Common myeloid progenitor, CD34-positive (primary cell): ENCODE results near the gene DDC.

ENCODE experiments used
- CTCF ChIA-PET: fragments of 350-600 bp; sonication (Branson Sonifier 250); formaldehyde crosslinking; loops from one replicate; lab custom pipeline; 2021; ENCODE audit warnings: antibody characterized with exemption; lab: Charles Lee
- POLR2A ChIA-PET: fragments of 350-600 bp; sonication (Branson Sonifier 250); formaldehyde crosslinking; loops from one replicate; lab custom pipeline; 2021; ENCODE audit warnings: antibody characterized with exemption; lab: Charles Lee
- DNase-seq, 3 donors: peaks; one replicate each; pipeline versions ENCODE4 v3.0.0 to v3.0.0-alpha.2; 2013
- H3K27ac ChIP-seq, 2 experiments: 1 replicate in 1 of 2; 2 replicates in 1 of 2; pipeline ENCODE4 v1.7.0; 2013; ENCODE audit warnings: inconsistent platforms in 2 of 2, low read length in 2 of 2, mild to moderate bottlenecking in 2 of 2, low read depth in 1 of 2, moderate library complexity in 1 of 2; ENCODE audit not compliant: severe bottlenecking in 2 of 2, insufficient read depth in 1 of 2, poor library complexity in 1 of 2
- H3K27me3 ChIP-seq, 5 experiments: replicated peaks in 2 of 5; 1 replicate in 3 of 5; 2 replicates in 2 of 5; pipeline versions ENCODE4 v1.6.1 to v1.7.0; 2013; ENCODE audit warnings: low read length in 4 of 5, mild to moderate bottlenecking in 2 of 5, moderate library complexity in 2 of 5, inconsistent platforms in 1 of 5; ENCODE audit not compliant: insufficient read depth in 5 of 5, control insufficient read depth in 4 of 5
- H3K36me3 ChIP-seq, 4 experiments: 1 replicate in 2 of 4; 2 replicates in 2 of 4; pipeline versions ENCODE4 v1.6.1 to v1.7.0; 2013; ENCODE audit warnings: low read length in 3 of 4, control low read depth in 1 of 4, mild to moderate bottlenecking in 1 of 4; ENCODE audit not compliant: control insufficient read depth in 4 of 4, insufficient read depth in 4 of 4
- H3K4me1 ChIP-seq, 4 experiments: 1 replicate in 3 of 4; 2 replicates in 1 of 4; pipeline versions ENCODE4 v1.6.1 to v1.7.1; 2013; ENCODE audit warnings: low read length in 3 of 4, mild to moderate bottlenecking in 3 of 4, control low read depth in 1 of 4, inconsistent platforms in 1 of 4, moderate library complexity in 1 of 4; ENCODE audit not compliant: control insufficient read depth in 4 of 4, insufficient read depth in 4 of 4; ENCODE audit errors: control extremely low read depth in 1 of 4
- H3K4me3 ChIP-seq, 7 experiments: 1 replicate in 4 of 7; 2 replicates in 3 of 7; pipeline versions ENCODE4 v1.5.1 to v1.7.0; 2013; ENCODE audit warnings: mild to moderate bottlenecking in 7 of 7, low read length in 6 of 7, moderate library complexity in 6 of 7, inconsistent platforms in 2 of 7, low read depth in 2 of 7, control low read depth in 1 of 7; ENCODE audit not compliant: insufficient read depth in 4 of 7, control insufficient read depth in 1 of 7; ENCODE audit errors: extremely low read depth in 1 of 7
- H3K9me3 ChIP-seq, 5 experiments: 1 replicate in 4 of 5; 2 replicates in 1 of 5; pipeline versions ENCODE4 v1.6.1 to v1.7.1; 2013; ENCODE audit warnings: low read length in 4 of 5, mild to moderate bottlenecking in 2 of 5, inconsistent platforms in 1 of 5, low read depth in 1 of 5, moderate library complexity in 1 of 5; ENCODE audit not compliant: control insufficient read depth in 4 of 5, insufficient read depth in 2 of 5; ENCODE audit errors: control extremely low read depth in 1 of 5
- WGBS: methylation state at CpG from one replicate; pipeline ENCODE4 v1.1.5; 2013; ENCODE audit not compliant: insufficient coverage; 5-methylcytosine and 5-hydroxymethylcytosine counted together

DDC gene

GRCh38 chr7:50416527-50417182 is 148.6 kb downstream of the DDC start:
- ChIA-PET POLR2A (no interaction called here), CTCF (interaction anchor here (0.7 to 7.6 kb wide), 24 partner anchors 9 to 745 kb away, joined by 3 to 63 read pairs (median 7); partner anchors contain the start of gene ZPBP)
- no peak overlapping the region for H3K27ac ChIP-seq
- DNase-seq, result peak; percentile 38 to 70 (median 66)
- H3K9me3 ChIP-seq, result no peaks in the 10 kb centered on the region
- H3K36me3 ChIP-seq, result no peaks in the 10 kb centered on the region
- 13% methylated on average over 5 of the region's 7 CpGs for WGBS
- no peaks in the 10 kb centered on the region for H3K27me3 ChIP-seq
- peak overlapping the region in 2 of 7 experiments; percentile 26 to 49 for H3K4me3 ChIP-seq
- peaks cover 7 to 33% (median 15%) of the 10 kb centered on the region in 4 experiments for H3K4me1 ChIP-seq

GRCh38 chr7:50415844-50416364 is 149.3 kb downstream of the DDC start:
- ChIA-PET POLR2A (no interaction called here), CTCF (interaction anchor here (1.2 to 7.6 kb wide), 14 partner anchors 8 to 322 kb away, joined by 3 to 63 read pairs (median 6); partner anchors contain the start of gene ZPBP)
- no peak for DNase-seq
- no peaks in the 10 kb centered on the region for H3K36me3 ChIP-seq
- H3K4me1 ChIP-seq, result peaks cover 7 to 37% (median 16%) of the 10 kb centered on the region in 4 experiments
- 87% methylated on average over 5 of the region's 6 CpGs for WGBS
- H3K27ac ChIP-seq, result no peak overlapping the region
- H3K27me3 ChIP-seq, result no peaks in the 10 kb centered on the region
- peak overlapping the region in 1 of 7 experiments; percentile 49 for H3K4me3 ChIP-seq
- no peaks in the 10 kb centered on the region for H3K9me3 ChIP-seq

GRCh38 chr7:50413561-50413960 is 151.6 kb downstream of the DDC start:
- 90% methylated on average over 6 of the region's 7 CpGs for WGBS
- POLR2A ChIA-PET, result no interaction called here

GRCh38 chr7:50412973-50413372 is 152.2 kb downstream of the DDC start:
- Histone ChIP-seq H3K36me3 (no peaks in the 10 kb centered on the region), H3K27me3 (no peaks in the 10 kb centered on the region), H3K27ac (no peak overlapping the region), H3K4me3 (no peak overlapping the region), H3K9me3 (no peaks in the 10 kb centered on the region), H3K4me1 (peaks cover 14 to 51% (median 34%) of the 10 kb centered on the region in 4 experiments)
- DNase-seq, result no peak
- 78% methylated on average over 4 of the region's 4 CpGs for WGBS
- ChIA-PET CTCF (interaction anchor here (0.9 to 1.4 kb wide), 5 partner anchors 10 to 748 kb away, joined by 3 to 5 read pairs (median 3); no protein-coding TSS in a partner anchor), POLR2A (no interaction called here)

More at GRCh38 chr7:50413561-50413960, 151.6 kb downstream of the DDC start:
- no peaks in the 10 kb centered on the region for H3K27me3 ChIP-seq
- H3K27ac ChIP-seq, result no peak overlapping the region
- peaks cover 11 to 56% (median 34%) of the 10 kb centered on the region in 4 experiments for H3K4me1 ChIP-seq
- no peaks in the 10 kb centered on the region for H3K36me3 ChIP-seq
- no peak for DNase-seq
- no peak overlapping the region for H3K4me3 ChIP-seq
- CTCF ChIA-PET, result interaction anchor here (0.9 to 1.4 kb wide), 6 partner anchors 10 to 747 kb away, joined by 3 to 5 read pairs (median 3); no protein-coding TSS in a partner anchor
- H3K9me3 ChIP-seq, result no peaks in the 10 kb centered on the region

- POLR2A ChIA-PET, result no interaction called here
- Histone ChIP-seq H3K4me1 (peaks cover 9 to 35% (median 24%) of the 10 kb centered on the region in 4 experiments), H3K27me3 (no peaks in the 10 kb centered on the region), H3K9me3 (no peaks in the 10 kb centered on the region), H3K36me3 (no peaks in the 10 kb centered on the region), H3K27ac (no peak overlapping the region), H3K4me3 (no peak overlapping the region)
- DNase-seq, result no peak
- 84% methylated on average over 6 of the region's 6 CpGs for WGBS
- CTCF ChIA-PET, result interaction anchor here (1.1 to 1.9 kb wide), 7 partner anchors 9 to 751 kb away, joined by 3 to 7 read pairs (median 5); no protein-coding TSS in a partner anchor
Observed at GRCh38 chr7:50411332-50411731, 153.9 kb downstream of the DDC start.

- Histone ChIP-seq H3K4me3 (no peak overlapping the region), H3K9me3 (no peaks in the 10 kb centered on the region), H3K27me3 (no peaks in the 10 kb centered on the region), H3K36me3 (no peaks in the 10 kb centered on the region), H3K4me1 (peaks cover 7 to 27% (median 22%) of the 10 kb centered on the region in 4 experiments), H3K27ac (peak overlapping the region in 1 of 2 experiments; percentile 37)
- peak; percentile 49 to 82 (median 79) for DNase-seq
- 46% methylated on average over 10 of the region's 17 CpGs for WGBS
- CTCF ChIA-PET, result interaction anchor here (1.1 to 1.9 kb wide), 5 partner anchors 12 to 318 kb away, joined by 3 to 7 read pairs (median 6); no protein-coding TSS in a partner anchor
- POLR2A ChIA-PET, result no interaction called here
Observed at GRCh38 chr7:50409856-50410745, 155.1 kb downstream of the DDC start.
